SK-N-SH treated with all-trans-retinoic acid at 6 μM for 48 hours (cell line): ENCODE results near the gene ESRRA.

Experiments used
- ATAC-seq: fragments of 200-7000 bp; cut with Tn5 transposase; 3 replicates; pipeline ENCODE4 v1.9.1; 2020; ENCODE audit warnings: mild to moderate bottlenecking, moderate library complexity
- ARNTL ChIP-seq: fragments of 450-650 bp; formaldehyde crosslinking; IDR thresholded peaks from 2 replicates; pipeline ENCODE4 v1.5.0; 2020; ENCODE audit warnings: low read depth, mild to moderate bottlenecking, moderate library complexity, borderline replicate concordance
- BACH2 ChIP-seq: fragments of 250-450 bp; sonication (Bioruptor Pico); IDR thresholded peaks from 2 replicates; pipeline ENCODE4 v1.9.0; 2021; ENCODE audit warnings: mild to moderate bottlenecking, borderline replicate concordance
- CREB5 ChIP-seq: fragments of 250-450 bp; sonication (Bioruptor Pico); IDR thresholded peaks from 2 replicates; pipeline ENCODE4 v1.5.1; 2020; ENCODE audit warnings: low read depth, mild to moderate bottlenecking, moderate library complexity
- CSDC2 ChIP-seq: fragments of 250-450 bp; sonication (Bioruptor Pico); IDR thresholded peaks from 2 replicates; pipeline ENCODE4 v1.5.0; 2020; ENCODE audit warnings: mild to moderate bottlenecking, moderate library complexity
- GLIS3 ChIP-seq: fragments of 250-450 bp; sonication (Bioruptor Pico); IDR thresholded peaks from 2 replicates; pipeline ENCODE4 v1.5.0; 2020; ENCODE audit warnings: mild to moderate bottlenecking, moderate library complexity
- ISL1 ChIP-seq: fragments of 250-450 bp; sonication (Bioruptor Pico); IDR thresholded peaks from 2 replicates; pipeline ENCODE4 v2.1.2; 2022; ENCODE audit warnings: mild to moderate bottlenecking, moderate library complexity
- OSR1 ChIP-seq: fragments of 250-450 bp; sonication (Bioruptor Pico); IDR thresholded peaks from 2 replicates; pipeline ENCODE4 v1.8.0; 2022; ENCODE audit warnings: moderate library complexity, mild to moderate bottlenecking, inconsistent platforms
- PPARA ChIP-seq: fragments of 250-450 bp; sonication (Bioruptor Pico); IDR thresholded peaks from 2 replicates; pipeline ENCODE4 v1.5.0; 2020; ENCODE audit warnings: mild to moderate bottlenecking, borderline replicate concordance
- TCF4 ChIP-seq: fragments of 250-450 bp; sonication (Bioruptor Pico); IDR thresholded peaks from 2 replicates; pipeline ENCODE4 v1.8.0; 2021; ENCODE audit warnings: mild to moderate bottlenecking, moderate library complexity, borderline replicate concordance
- TSHZ2 ChIP-seq: fragments of 250-450 bp; sonication (Bioruptor Pico); IDR thresholded peaks from 2 replicates; pipeline ENCODE4 v1.5.0; 2020; ENCODE audit warnings: mild to moderate bottlenecking, moderate library complexity
- ZFP3 ChIP-seq: fragments of 250-450 bp; sonication (Bioruptor Pico); IDR thresholded peaks from 2 replicates; pipeline ENCODE4 v1.5.0; 2020; ENCODE audit warnings: mild to moderate bottlenecking, moderate library complexity
- ZFP30 ChIP-seq: fragments of 450-650 bp; formaldehyde crosslinking; IDR thresholded peaks from 2 replicates; pipeline ENCODE4 v1.5.0; 2022; ENCODE audit warnings: mild to moderate bottlenecking, moderate library complexity
- ZNF565 ChIP-seq: fragments of 450-650 bp; formaldehyde crosslinking; conservative IDR thresholded peaks from 2 replicates; pipeline ENCODE4 v1.5.0; 2020; ENCODE audit warnings: low read depth, mild to moderate bottlenecking, moderate library complexity
- ZNF70 ChIP-seq: fragments of 450-650 bp; formaldehyde crosslinking; IDR thresholded peaks from 2 replicates; pipeline ENCODE4 v1.5.0; 2020; ENCODE audit warnings: mild to moderate bottlenecking, moderate library complexity
- TF ChIP-seq, protein P1 (sequence below): fragments of 250-450 bp; sonication (Bioruptor Pico); IDR thresholded peaks from 2 replicates; pipeline ENCODE4 v1.8.0; 2021; ENCODE audit warnings: low read depth, mild to moderate bottlenecking, moderate library complexity, borderline replicate concordance

Gene ESRRA

DNA sequence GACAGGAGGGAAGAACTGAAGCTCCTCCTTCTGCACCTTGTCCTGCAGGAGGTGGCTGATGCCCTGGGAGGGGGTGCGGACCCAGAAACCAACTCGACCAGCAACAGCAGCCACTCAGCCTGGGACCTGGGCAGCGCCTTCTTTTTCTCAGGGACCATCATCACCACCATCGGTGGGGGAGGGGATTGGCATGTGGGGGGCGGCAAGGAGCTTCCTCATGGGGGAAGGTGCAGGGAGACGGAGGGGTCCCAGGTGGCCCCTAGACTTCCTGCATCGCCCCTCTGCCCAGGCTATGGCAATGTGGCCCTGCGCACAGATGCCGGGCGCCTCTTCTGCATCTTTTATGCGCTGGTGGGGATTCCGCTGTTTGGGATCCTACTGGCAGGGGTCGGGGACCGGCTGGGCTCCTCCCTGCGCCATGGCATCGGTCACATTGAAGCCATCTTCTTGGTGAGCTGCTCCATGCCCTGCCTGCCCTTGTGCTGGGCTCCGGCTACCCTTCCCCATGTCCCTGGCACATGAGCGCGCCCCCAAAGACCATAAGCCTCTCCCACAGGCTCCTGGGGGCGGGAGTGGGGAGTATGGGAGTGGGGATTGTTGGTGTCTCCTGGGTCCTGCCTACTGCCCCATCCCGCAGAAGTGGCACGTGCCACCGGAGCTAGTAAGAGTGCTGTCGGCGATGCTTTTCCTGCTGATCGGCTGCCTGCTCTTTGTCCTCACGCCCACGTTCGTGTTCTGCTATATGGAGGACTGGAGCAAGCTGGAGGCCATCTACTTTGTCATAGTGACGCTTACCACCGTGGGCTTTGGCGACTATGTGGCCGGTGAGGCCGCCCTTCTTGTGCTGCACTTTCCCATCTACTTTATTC, 8.3 kb upstream of the ESRRA start:
- ATAC-seq = no peak
- TF ChIP-seq ARNTL (CRISPR knock-in tag) = no peak
- TF ChIP-seq CSDC2 (CRISPR knock-in tag) = no peak
- TF ChIP-seq CREB5 (CRISPR knock-in tag) = no peak
- TF ChIP-seq TSHZ2 (CRISPR knock-in tag) = no peak
- no peak for TF ChIP-seq ZNF70 (CRISPR knock-in tag)
- no peak for TF ChIP-seq ISL1 (CRISPR knock-in tag)
- TF ChIP-seq OSR1 (CRISPR knock-in tag) = no peak
- TF ChIP-seq, protein P1, sequence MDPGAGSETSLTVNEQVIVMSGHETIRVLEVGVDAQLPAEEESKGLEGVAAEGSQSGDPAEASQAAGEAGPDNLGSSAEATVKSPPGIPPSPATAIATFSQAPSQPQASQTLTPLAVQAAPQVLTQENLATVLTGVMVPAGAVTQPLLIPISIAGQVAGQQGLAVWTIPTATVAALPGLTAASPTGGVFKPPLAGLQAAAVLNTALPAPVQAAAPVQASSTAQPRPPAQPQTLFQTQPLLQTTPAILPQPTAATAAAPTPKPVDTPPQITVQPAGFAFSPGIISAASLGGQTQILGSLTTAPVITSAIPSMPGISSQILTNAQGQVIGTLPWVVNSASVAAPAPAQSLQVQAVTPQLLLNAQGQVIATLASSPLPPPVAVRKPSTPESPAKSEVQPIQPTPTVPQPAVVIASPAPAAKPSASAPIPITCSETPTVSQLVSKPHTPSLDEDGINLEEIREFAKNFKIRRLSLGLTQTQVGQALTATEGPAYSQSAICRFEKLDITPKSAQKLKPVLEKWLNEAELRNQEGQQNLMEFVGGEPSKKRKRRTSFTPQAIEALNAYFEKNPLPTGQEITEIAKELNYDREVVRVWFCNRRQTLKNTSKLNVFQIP (CRISPR knock-in tag) = no peak
- no peak for TF ChIP-seq GLIS3 (CRISPR knock-in tag)
- no peak for TF ChIP-seq ZFP3 (CRISPR knock-in tag)

DNA sequence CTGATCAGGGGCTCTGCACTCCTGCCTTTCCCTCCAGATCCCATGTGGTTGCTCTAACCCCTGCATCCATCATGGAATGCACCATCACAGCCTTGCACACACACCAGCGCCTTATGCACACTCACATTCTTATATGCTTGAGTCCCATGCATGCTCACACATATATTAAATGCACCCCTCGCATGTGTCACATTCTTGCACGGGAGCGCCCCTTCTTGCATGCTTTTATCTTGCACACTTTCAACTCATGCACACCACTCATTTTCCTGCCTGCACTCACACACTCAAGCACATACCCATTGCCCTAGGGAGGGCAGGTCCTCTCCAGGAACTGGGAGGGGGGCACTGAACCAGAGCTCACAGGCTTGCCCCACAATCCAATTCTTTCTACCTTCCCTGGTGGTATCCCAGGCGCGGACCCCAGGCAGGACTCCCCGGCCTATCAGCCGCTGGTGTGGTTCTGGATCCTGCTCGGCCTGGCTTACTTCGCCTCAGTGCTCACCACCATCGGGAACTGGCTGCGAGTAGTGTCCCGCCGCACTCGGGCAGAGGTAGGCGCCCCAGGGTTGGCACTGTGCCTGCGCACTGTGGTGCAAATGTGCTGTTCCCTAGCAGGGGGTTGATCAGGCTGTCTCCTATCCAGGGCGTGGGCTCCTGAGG, 7.5 kb upstream of the ESRRA start:
- TF ChIP-seq PPARA (CRISPR knock-in tag) (no peak), ZFP30 (no peak), ZNF565 (CRISPR knock-in tag) (no peak), BACH2 (CRISPR knock-in tag) (no peak)

DNA sequence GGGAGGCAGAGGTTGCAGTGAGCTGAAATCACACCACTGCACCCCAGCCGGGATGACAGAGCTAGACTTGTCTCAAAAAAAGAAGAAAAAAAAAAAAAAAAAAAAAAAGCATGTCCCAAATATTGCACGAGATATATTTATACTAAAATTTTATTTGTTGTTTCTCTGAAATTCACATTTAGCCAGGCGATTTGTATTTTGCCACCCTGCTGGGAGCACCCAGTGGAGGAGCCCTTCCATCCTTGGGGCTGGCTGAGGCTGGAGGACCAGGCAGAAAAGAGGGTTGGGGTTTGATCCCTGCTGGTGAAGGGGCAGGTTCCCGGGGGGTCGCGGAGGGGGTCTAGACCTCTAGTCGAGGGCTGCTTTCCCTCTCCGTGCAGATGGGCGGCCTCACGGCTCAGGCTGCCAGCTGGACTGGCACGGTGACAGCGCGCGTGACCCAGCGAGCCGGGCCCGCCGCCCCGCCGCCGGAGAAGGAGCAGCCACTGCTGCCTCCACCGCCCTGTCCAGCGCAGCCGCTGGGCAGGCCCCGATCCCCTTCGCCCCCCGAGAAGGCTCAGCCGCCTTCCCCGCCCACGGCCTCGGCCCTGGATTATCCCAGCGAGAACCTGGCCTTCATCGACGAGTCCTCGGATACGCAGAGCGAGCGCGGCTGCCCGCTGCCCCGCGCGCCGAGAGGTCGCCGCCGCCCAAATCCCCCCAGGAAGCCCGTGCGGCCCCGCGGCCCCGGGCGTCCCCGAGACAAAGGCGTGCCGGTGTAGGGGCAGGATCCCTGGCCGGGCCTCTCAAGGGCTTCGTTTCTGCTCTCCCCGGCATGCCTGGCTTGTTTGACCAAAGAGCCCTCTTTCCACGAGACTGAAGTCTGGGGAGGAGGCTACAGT, 6.1 kb upstream of the ESRRA start:
- ATAC-seq = no peak

More for the DNA sequence above, 7.5 kb upstream of the ESRRA start:
- no peak for ATAC-seq

DNA sequence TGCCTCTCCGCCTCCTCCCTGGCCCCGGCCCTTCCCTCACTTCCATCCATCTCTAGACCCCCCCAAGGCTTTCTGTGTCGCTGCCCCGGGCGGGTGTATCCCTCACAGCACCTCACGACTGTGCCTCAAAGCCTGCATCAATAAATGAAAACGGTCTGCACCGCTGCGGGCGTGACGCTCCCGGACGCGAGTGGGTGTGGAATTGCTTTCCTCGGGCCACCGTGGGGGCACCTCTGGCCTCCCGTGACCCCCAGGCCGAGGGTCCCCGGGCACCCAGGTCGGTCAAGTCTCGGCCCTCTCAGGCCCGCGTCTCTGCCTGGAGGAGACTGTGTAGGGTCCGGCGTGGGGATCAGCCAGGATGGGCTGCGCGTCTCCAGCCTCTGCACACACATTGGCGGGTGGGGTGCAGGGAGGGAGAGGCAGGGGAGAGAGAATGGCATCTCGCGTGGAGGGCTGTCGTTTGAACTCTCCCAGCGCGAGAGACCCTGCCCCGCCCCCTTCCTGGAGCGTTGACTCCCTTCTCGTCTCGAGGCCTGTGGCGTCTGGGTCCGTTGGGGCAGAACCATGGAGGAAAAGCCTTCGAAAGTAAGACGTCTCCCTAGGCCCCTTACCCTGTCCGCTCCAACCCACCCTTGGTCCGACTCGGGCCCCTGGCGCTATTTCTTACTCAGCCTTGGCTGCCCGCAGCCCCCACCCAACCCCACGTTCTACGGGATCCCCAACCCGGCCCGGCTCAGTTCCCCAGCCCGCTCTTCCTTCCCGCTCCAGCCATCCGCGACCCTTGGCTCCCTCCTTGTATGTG, 5.3 kb upstream of the ESRRA start, which contains the start of gene CATSPERZ:
Gene CATSPERZ, plus strand, starts transcription at position 512 of the 802 bp plus-strand sequence. Its CDS starts 53 bp downstream, at position 565.
- ATAC-seq = no peak
- TF ChIP-seq TCF4 (no peak), ZNF565 (CRISPR knock-in tag) (no peak), ISL1 (CRISPR knock-in tag) (no peak)

More for the DNA sequence above, 6.1 kb upstream of the ESRRA start:
- TF ChIP-seq PPARA (CRISPR knock-in tag) (no peak), ZFP3 (CRISPR knock-in tag) (no peak)
- TF ChIP-seq, all 23 proteins: peak for 0
